HepG2 (cell line): ENCODE data around the gene NRSN2. TPM values are rescaled to one million over a fixed set of nuclear protein-coding genes. Genes with fewer than 3 reads are reported as not detected.
"Not testable (repeated sequence)": the region's sequence is repeated elsewhere in the genome, so short reads cannot be mapped to it uniquely, and the experiment has no call there.

Source experiments
- ATAC-seq: fragments of 200-7000 bp; cut with Tn5 transposase; 3 replicates; pipeline ENCODE4 v1.9.1; 2020; ENCODE audit warnings: mild to moderate bottlenecking, moderate library complexity
- BruUV-seq: library from RNA; stranded (reverse); fragments of 400-500 nt; replicated peaks from 2 replicates; lab custom pipeline; 2021; lab: Mats Ljungman, UMichigan
- CTCF ChIA-PET: fragments of 300-600 bp; formaldehyde crosslinking; extraction: SDS; loops from one replicate; lab custom pipeline; 2021; ENCODE audit warnings: low total read pairs, inconsistent platforms, low intra/inter-chr PET ratio; lab: Yijun Ruan, JAX
- POLR2A ChIA-PET: fragments of 350-600 bp; sonication (Branson Sonifier 250); formaldehyde crosslinking; loops from one replicate; lab custom pipeline; 2020; ENCODE audit warnings: antibody characterized with exemption, inconsistent platforms; lab: Yijun Ruan, JAX
- DNase-seq: peaks from one replicate; pipeline ENCODE4 v3.0.0-alpha.2; 2015; ENCODE audit warnings: low spot score
- FAIRE-seq: peaks from 3 replicates; lab custom pipeline; 2011; peaks lifted over from hg19 to GRCh38; lab: Jason Lieb, UNC
- H2AFZ ChIP-seq: one replicate; pipeline ENCODE4 v1.6.1; 2011; ENCODE audit warnings: low read length, inconsistent platforms
- H3K27ac ChIP-seq: fragments of 300-600 bp; 3 replicates; pipeline ENCODE4 v1.8.0; 2011; ENCODE audit warnings: mixed run types, mild to moderate bottlenecking, mixed read lengths, low read length, inconsistent platforms; ENCODE audit not compliant: insufficient read depth; ENCODE audit errors: extremely low read length
- H3K27me3 ChIP-seq, 2 experiments: fragments of 200-600 bp in 1 of 2; 2 replicates in 1 of 2; 3 replicates in 1 of 2; pipeline versions ENCODE4 v1.6.0 to v1.8.0; 2011; ENCODE audit warnings: low read length in 2 of 2, mild to moderate bottlenecking in 2 of 2, moderate library complexity in 2 of 2, inconsistent platforms in 1 of 2; ENCODE audit not compliant: insufficient read depth in 2 of 2, control insufficient read depth in 1 of 2
- H3K36me3 ChIP-seq, 2 experiments: fragments of 200-600 bp in 1 of 2; replicated peaks in 1 of 2; 2 replicates in 1 of 2; 3 replicates in 1 of 2; pipeline versions ENCODE4 v1.5.1 to v1.8.0; 2011; ENCODE audit warnings: low read length in 2 of 2, inconsistent platforms in 1 of 2; ENCODE audit not compliant: insufficient read depth in 2 of 2, control insufficient read depth in 1 of 2
- H3K4me1 ChIP-seq: 2 replicates; pipeline ENCODE4 v1.5.1; 2012; ENCODE audit warnings: low read length, inconsistent platforms; ENCODE audit not compliant: insufficient read depth
- H3K4me2 ChIP-seq: 2 replicates; pipeline ENCODE4 v1.6.0; 2011; ENCODE audit warnings: low read depth, low read length, inconsistent platforms
- H3K4me3 ChIP-seq, 3 experiments: fragments of 200-600 bp in 1 of 3; sonication (generic), shearing (Covaris generic) in 1 of 3; replicated peaks in 1 of 3; 2 replicates each; pipeline ENCODE4 v1.5.1; 2011 to 2016; ENCODE audit warnings: low read length in 3 of 3, inconsistent platforms in 2 of 3, low read depth in 2 of 3, mild to moderate bottlenecking in 2 of 3, control low read depth in 1 of 3, mixed read lengths in 1 of 3; ENCODE audit not compliant: insufficient read depth in 1 of 3
- H3K79me2 ChIP-seq: one replicate; pipeline ENCODE4 v1.6.1; 2011; ENCODE audit warnings: low read length, inconsistent platforms; ENCODE audit not compliant: insufficient read depth
- H3K9ac ChIP-seq: 2 replicates; pipeline ENCODE4 v1.6.0; 2011; ENCODE audit warnings: mild to moderate bottlenecking, low read depth, low read length, inconsistent platforms; ENCODE audit not compliant: insufficient read depth
- H3K9me3 ChIP-seq: 2 replicates; pipeline ENCODE4 v1.5.1; 2012; ENCODE audit warnings: mild to moderate bottlenecking, low read length
- H4K20me1 ChIP-seq: 2 replicates; pipeline ENCODE4 v1.6.0; 2011; ENCODE audit warnings: inconsistent platforms, mild to moderate bottlenecking, low read length, moderate library complexity; ENCODE audit not compliant: insufficient read depth
- CBX5 ChIP-seq: sonication (generic); formaldehyde crosslinking; IDR thresholded peaks from 2 replicates; pipeline ENCODE4 v1.4.0; 2020; ENCODE audit warnings: missing genetic modification reagents, borderline replicate concordance
- MTF1 ChIP-seq: sonication (generic); formaldehyde crosslinking; IDR thresholded peaks from 2 replicates; pipeline ENCODE4 v1.5.0; 2020; ENCODE audit warnings: missing genetic modification reagents
- NCOA1 ChIP-seq: sonication (generic); formaldehyde crosslinking; IDR thresholded peaks from 2 replicates; pipeline ENCODE4 v1.9.0; 2021; ENCODE audit warnings: missing genetic modification reagents
- ZC3H13 ChIP-seq: sonication (generic); formaldehyde crosslinking; IDR thresholded peaks from 2 replicates; pipeline ENCODE4 v1.8.1; 2023; ENCODE audit warnings: mild to moderate bottlenecking, missing genetic modification reagents, moderate library complexity
- ZFP62 ChIP-seq: sonication (generic); formaldehyde crosslinking; IDR thresholded peaks from 2 replicates; pipeline ENCODE4 v1.4.0; 2020; ENCODE audit warnings: missing genetic modification reagents
- ZNF121 ChIP-seq: sonication (generic); formaldehyde crosslinking; IDR thresholded peaks from 2 replicates; pipeline ENCODE4 v1.5.0; 2020; ENCODE audit warnings: mild to moderate bottlenecking, missing genetic modification reagents
- ZNF333 ChIP-seq: sonication (generic); formaldehyde crosslinking; IDR thresholded peaks from 2 replicates; pipeline ENCODE4 v1.4.0; 2020; ENCODE audit warnings: mild to moderate bottlenecking, missing genetic modification reagents, borderline replicate concordance
- ZNF850 ChIP-seq: sonication (generic); formaldehyde crosslinking; conservative IDR thresholded peaks from 2 replicates; pipeline ENCODE4 v1.9.0; 2021; ENCODE audit warnings: mild to moderate bottlenecking, missing genetic modification reagents
- WGBS: methylation state at CpG from one replicate; pipeline ENCODE4 v1.1.6; 2017; ENCODE audit warnings: low lambda C conversion rate; 5-methylcytosine and 5-hydroxymethylcytosine counted together
- in situ Hi-C: cut with HindIII; loops from 2 replicates; pipeline ENCODE4 v1.10.0; 2017; ENCODE audit warnings: low pct_unique_long_range_greater_than_20kb; ENCODE audit not compliant: extremely low pct_ligation_motif_present
- intact Hi-C: fragments of 100-400 bp; cut with micrococcal nuclease; formaldehyde crosslinking; loops from one replicate; pipeline ENCODE4 v1.10.0; 2022; ENCODE audit not compliant: unreplicated experiment
- polyA plus RNA-seq, 8 experiments: library from polyadenylated mRNA; depleted of rRNA in 3 of 8; stranded (reverse) in 7 of 8; unstranded in 1 of 8; fragments of >200 nt; fragmentation: Illumina TruSeq in 4 of 8; extraction: Trizol in 4 of 8; gene quantifications; 2 replicates each; pipeline versions ENCODE4 v1.2.1 to v1.2.3, GENCODE V29; 2011 to 2016; ENCODE audit warnings: low read depth in 4 of 8, missing spikeins in 1 of 8, mixed read lengths in 1 of 8; ENCODE audit not compliant: insufficient read depth in 1 of 8
- total RNA-seq, 5 experiments: library from RNA; depleted of rRNA; stranded (reverse); fragments of >200 nt; fragmentation: Illumina TruSeq; extraction: Trizol; gene quantifications; 2 replicates each; pipeline ENCODE4 v1.2.3, GENCODE V29; 2016; ENCODE audit warnings: low read depth in 1 of 5
- TF ChIP-seq, protein P1 (sequence below): sonication (generic); formaldehyde crosslinking; IDR thresholded peaks from 2 replicates; pipeline ENCODE4 v1.5.1; 2020; ENCODE audit warnings: missing genetic modification reagents, mild to moderate bottlenecking, borderline replicate concordance
- TF ChIP-seq, protein P2 (sequence below): sonication (generic); formaldehyde crosslinking; IDR thresholded peaks from 2 replicates; pipeline ENCODE4 v1.4.0; 2020; ENCODE audit warnings: missing genetic modification reagents

NRSN2 gene
- total and polyA plus RNA-seq, 2 of the 13 experiments (the other 11 are each of a cell fraction or from before 2014, with no cell fraction given): 32.3 to 49.4 TPM

DNA sequence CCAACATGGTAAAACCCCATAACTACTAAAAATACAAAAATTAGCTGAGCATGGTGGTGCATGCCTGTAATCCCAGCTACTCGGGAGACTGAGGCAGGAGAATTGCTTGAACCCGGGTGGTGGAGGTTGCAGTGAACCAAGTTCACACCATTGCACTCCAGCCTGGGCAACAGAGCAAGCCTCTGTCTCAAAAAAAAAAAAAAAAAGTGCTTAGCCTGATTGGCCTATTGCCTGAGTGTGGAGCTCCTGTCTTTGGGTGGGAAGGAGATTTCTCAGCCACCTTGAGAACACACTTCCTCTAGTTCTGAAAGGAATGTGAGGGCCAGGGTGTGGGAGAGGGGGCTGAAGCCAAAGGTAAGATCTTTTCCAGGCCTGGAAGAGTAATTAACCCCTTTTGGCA lies 9.2 kb downstream of the NRSN2 start:
- CTCF ChIA-PET: interaction anchor here (3.9 kb wide), 1 partner anchor 76 kb away, joined by 106 read pairs; no protein-coding TSS in a partner anchor
- not testable (repeated sequence) for H3K27me3 ChIP-seq, H3K4me2 ChIP-seq, ATAC-seq, BruUV-seq, DNase-seq, FAIRE-seq, H3K9ac ChIP-seq, H3K27ac ChIP-seq, H2AFZ ChIP-seq, H4K20me1 ChIP-seq, H3K4me3 ChIP-seq, H3K79me2 ChIP-seq
- WGBS: 84% methylated on average over 2 of the region's 2 CpGs
- peaks cover 0 to 10% of the 10 kb centered on the region in 2 experiments; a peak in 2 of 5 replicates for H3K36me3 ChIP-seq
- in situ Hi-C loops: loop anchor here (10.0 kb wide), 2 partner anchors 289 to 379 kb away; no protein-coding TSS in a partner anchor
- H3K4me1 ChIP-seq: peaks cover 23% of the 10 kb centered on the region
- peak; percentile 24; the same call in 1 of the 2 replicates for TF ChIP-seq ZNF121 (CRISPR knock-in tag)
- 0 out of 2 replicates have a peak, but pooled peaks have one; percentile 24 for TF ChIP-seq ZC3H13 (CRISPR knock-in tag)
- TF ChIP-seq, all 625 proteins: peak for 2; not testable (repeated sequence) for 623
- H3K9me3 ChIP-seq, intact Hi-C loops: not testable (repeated sequence)
- POLR2A ChIA-PET: interaction anchor here (0.8 to 25.4 kb wide), 6 partner anchors 8 to 89 kb away, joined by 3 to 1587 read pairs (median 4); partner anchors contain the start of gene TRIB3

DNA sequence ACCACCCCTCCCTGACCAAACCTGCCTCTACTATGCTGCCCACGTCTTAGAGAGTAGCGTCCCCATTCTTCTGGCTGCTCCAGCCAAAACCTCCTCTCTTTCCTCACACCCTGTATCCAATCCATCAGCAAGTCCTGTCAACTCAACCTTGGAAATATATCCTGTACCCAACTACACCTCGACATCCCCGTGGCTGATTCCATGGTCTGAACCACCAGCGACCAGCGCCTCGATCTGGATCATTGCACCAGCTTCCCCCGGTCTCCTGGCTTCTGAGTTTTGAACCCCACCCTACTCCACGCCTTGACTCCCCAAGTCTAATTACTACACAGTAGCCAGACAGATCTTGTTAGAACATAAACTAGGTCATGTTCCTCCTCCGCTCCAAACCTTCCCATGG lies 9.8 kb downstream of the NRSN2 start:
- POLR2A ChIA-PET: interaction anchor here (1.0 to 25.4 kb wide), 5 partner anchors 9 to 75 kb away, joined by 4 to 1587 read pairs (median 5); partner anchors contain the start of gene TRIB3
- H3K4me1 ChIP-seq: peaks cover 29% of the 10 kb centered on the region
- in situ Hi-C loops: loop anchor here (10.0 kb wide), 2 partner anchors 288 to 378 kb away; no protein-coding TSS in a partner anchor
- no peak for TF ChIP-seq ZNF850 (CRISPR knock-in tag)
- no peak for TF ChIP-seq MTF1 (CRISPR knock-in tag)
- no peak for TF ChIP-seq ZFP62 (CRISPR knock-in tag)
- no peak for TF ChIP-seq ZNF333 (CRISPR knock-in tag)
- no peak for TF ChIP-seq NCOA1 (CRISPR knock-in tag)
- TF ChIP-seq CBX5 (CRISPR knock-in tag): no peak
- TF ChIP-seq, protein P1, sequence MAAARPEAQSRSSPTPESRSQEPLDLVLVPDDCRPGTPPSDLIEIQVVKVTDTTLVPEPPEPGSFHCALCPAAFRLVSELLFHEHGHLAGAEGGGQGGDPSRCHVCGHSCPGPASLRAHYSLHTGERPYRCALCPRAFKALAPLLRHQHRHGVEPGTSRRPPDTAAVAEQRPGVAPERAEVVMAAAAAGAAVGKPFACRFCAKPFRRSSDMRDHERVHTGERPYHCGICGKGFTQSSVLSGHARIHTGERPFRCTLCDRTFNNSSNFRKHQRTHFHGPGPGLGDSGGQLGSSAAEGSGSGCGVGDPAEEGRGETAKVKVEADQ (CRISPR knock-in tag): 0 out of 2 replicates have a peak, but pooled peaks have one; percentile 42
- TF ChIP-seq, protein P2, sequence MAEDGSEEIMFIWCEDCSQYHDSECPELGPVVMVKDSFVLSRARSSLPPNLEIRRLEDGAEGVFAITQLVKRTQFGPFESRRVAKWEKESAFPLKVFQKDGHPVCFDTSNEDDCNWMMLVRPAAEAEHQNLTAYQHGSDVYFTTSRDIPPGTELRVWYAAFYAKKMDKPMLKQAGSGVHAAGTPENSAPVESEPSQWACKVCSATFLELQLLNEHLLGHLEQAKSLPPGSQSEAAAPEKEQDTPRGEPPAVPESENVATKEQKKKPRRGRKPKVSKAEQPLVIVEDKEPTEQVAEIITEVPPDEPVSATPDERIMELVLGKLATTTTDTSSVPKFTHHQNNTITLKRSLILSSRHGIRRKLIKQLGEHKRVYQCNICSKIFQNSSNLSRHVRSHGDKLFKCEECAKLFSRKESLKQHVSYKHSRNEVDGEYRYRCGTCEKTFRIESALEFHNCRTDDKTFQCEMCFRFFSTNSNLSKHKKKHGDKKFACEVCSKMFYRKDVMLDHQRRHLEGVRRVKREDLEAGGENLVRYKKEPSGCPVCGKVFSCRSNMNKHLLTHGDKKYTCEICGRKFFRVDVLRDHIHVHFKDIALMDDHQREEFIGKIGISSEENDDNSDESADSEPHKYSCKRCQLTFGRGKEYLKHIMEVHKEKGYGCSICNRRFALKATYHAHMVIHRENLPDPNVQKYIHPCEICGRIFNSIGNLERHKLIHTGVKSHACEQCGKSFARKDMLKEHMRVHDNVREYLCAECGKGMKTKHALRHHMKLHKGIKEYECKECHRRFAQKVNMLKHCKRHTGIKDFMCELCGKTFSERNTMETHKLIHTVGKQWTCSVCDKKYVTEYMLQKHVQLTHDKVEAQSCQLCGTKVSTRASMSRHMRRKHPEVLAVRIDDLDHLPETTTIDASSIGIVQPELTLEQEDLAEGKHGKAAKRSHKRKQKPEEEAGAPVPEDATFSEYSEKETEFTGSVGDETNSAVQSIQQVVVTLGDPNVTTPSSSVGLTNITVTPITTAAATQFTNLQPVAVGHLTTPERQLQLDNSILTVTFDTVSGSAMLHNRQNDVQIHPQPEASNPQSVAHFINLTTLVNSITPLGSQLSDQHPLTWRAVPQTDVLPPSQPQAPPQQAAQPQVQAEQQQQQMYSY: no peak

More for the DNA sequence above, 9.8 kb downstream of the NRSN2 start:
- ATAC-seq: no peak
- WGBS: 95% methylated on average over 10 of the region's 10 CpGs
- no peak for FAIRE-seq
- intact Hi-C loops: no loop called here
- peaks cover 0 to 10% of the 10 kb centered on the region in 2 experiments; a peak in 2 of 5 replicates for H3K36me3 ChIP-seq
- no peaks in the 10 kb centered on the region for H3K27me3 ChIP-seq
- H3K4me2 ChIP-seq: no peak overlapping the region
- H2AFZ ChIP-seq: no peak overlapping the region
- CTCF ChIA-PET: interaction anchor here (3.9 kb wide), 1 partner anchor 75 kb away, joined by 106 read pairs; no protein-coding TSS in a partner anchor
- H3K79me2 ChIP-seq: no peaks in the 10 kb centered on the region
- H3K9ac ChIP-seq: no peak overlapping the region
- BruUV-seq: no TSS peak
- no peak overlapping the region for H3K27ac ChIP-seq
- H3K9me3 ChIP-seq: no peaks in the 10 kb centered on the region
- no peaks in the 10 kb centered on the region for H4K20me1 ChIP-seq
- DNase-seq: no peak
- H3K4me3 ChIP-seq: no peak overlapping the region
